Measurements from ENCODE around the gene SH3GL1.

Gene SH3GL1

GRCh38 chr19:4373601-4374497 is 26.5 kb downstream of the SH3GL1 start:
- no peak overlapping the region for H2AFZ ChIP-seq (ENCODE audit: low read depth, low read length)
- H3K18ac ChIP-seq (ENCODE audit: low read depth in 1 of 2, low read length in 2 of 2), result peak overlapping the region; percentile 89 to 91
- WGBS, result 77% methylated on average over 25 of the region's 25 CpGs
- no peak overlapping the region for H3K4me2 ChIP-seq (ENCODE audit: low read length, poor library complexity, severe bottlenecking)
- H2BK5ac ChIP-seq (ENCODE audit: low read depth, low read length, poor library complexity, severe bottlenecking), result no peak overlapping the region
- peak overlapping the region in 1 of 2 experiments; percentile 62 for H3K4me3 ChIP-seq (ENCODE audit: insufficient read depth in 1 of 2, low read depth in 1 of 2, low read length in 2 of 2)
- peak overlapping the region; percentile 84 to 95 for H2BK12ac ChIP-seq (ENCODE audit: low read length in 2 of 2)
- peak overlapping the region; percentile 57 to 80 for H3K4ac ChIP-seq (ENCODE audit: low read depth in 1 of 2, low read length in 2 of 2)
- H3K36me3 ChIP-seq (ENCODE audit: control insufficient read depth in 1 of 2, insufficient read depth in 2 of 2, low read depth in 1 of 2, low read length in 2 of 2), result peaks cover 8 to 47% of the 10 kb centered on the region in 2 experiments
- peak overlapping the region; percentile 88 for H3K9ac ChIP-seq (ENCODE audit: low read length)
- H2AK5ac ChIP-seq (ENCODE audit: low read length, severe bottlenecking), result peak overlapping the region; percentile 37
- H4K8ac ChIP-seq (ENCODE audit: low read length), result peak overlapping the region; percentile 89
- peaks cover 26% of the 10 kb centered on the region for H3K79me1 ChIP-seq (replicated peaks; ENCODE audit: low read length, poor library complexity, severe bottlenecking)
- peak overlapping the region; percentile 85 for H4K91ac ChIP-seq (ENCODE audit: low read length)
- peak overlapping the region; percentile 86 for H3K27ac ChIP-seq (ENCODE audit: low read length, poor library complexity, severe bottlenecking)
- peak overlapping the region; percentile 43 to 46 for H3K23ac ChIP-seq (ENCODE audit: low read length in 2 of 2)
- H2BK120ac ChIP-seq (ENCODE audit: low read depth, low read length), result peak overlapping the region; percentile 24
- H2BK15ac ChIP-seq (ENCODE audit: low read depth, poor library complexity, severe bottlenecking), result peak overlapping the region; percentile 84
- DNase-seq, result peak; percentile 61
- no peaks in the 10 kb centered on the region for H3K27me3 ChIP-seq (ENCODE audit: control insufficient read depth in 1 of 2, insufficient read depth in 1 of 2, low read length in 2 of 2)
- H3K4me1 ChIP-seq (ENCODE audit: control insufficient read depth, insufficient read depth, low read depth, low read length), result peaks cover 95% of the 10 kb centered on the region
- peak overlapping the region in 1 of 2 experiments; percentile 60 for H3K14ac ChIP-seq (ENCODE audit: low read length in 2 of 2)
- no peaks in the 10 kb centered on the region for H3K9me3 ChIP-seq (ENCODE audit: control insufficient read depth, low read length)

DNA sequence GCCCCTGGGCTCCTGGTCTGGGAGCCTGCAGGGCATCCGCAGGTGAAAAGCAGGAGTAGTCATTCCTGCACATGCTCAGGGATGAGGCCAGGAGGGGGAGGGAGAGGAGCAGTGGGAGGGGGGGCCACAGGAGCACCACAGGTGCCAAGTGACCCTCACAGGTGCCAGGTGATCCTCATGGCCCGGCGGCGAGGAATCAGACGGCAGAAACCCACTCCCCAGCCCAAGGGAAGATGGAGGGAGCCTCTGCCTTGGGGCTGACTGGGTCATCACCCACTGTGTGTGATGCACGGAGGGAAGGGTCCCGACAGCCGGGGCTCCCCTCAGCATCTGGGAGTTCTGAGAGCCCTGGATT is 27.4 kb downstream of the SH3GL1 start:
- no peak for DNase-seq
- Histone ChIP-seq H3K9me3 (ENCODE audit: control insufficient read depth, low read length) (no peaks in the 10 kb centered on the region), H2BK12ac (ENCODE audit: low read length in 2 of 2) (peak overlapping the region in 1 of 2 experiments; percentile 13), H2AK5ac (ENCODE audit: low read length, severe bottlenecking) (peak overlapping the region; percentile 41), H3K18ac (ENCODE audit: low read depth in 1 of 2, low read length in 2 of 2) (no peak overlapping the region), H3K4me1 (ENCODE audit: control insufficient read depth, insufficient read depth, low read depth, low read length) (peaks cover 97% of the 10 kb centered on the region), H3K4me3 (ENCODE audit: insufficient read depth in 1 of 2, low read depth in 1 of 2, low read length in 2 of 2) (no peak overlapping the region), H2BK5ac (ENCODE audit: low read depth, low read length, poor library complexity, severe bottlenecking) (no peak overlapping the region), H3K79me1 (replicated peaks; ENCODE audit: low read length, poor library complexity, severe bottlenecking) (peaks cover 28% of the 10 kb centered on the region), H3K27ac (ENCODE audit: low read length, poor library complexity, severe bottlenecking) (no peak overlapping the region), H3K23ac (ENCODE audit: low read length in 2 of 2) (no peak overlapping the region), H4K8ac (ENCODE audit: low read length) (no peak overlapping the region), H3K36me3 (ENCODE audit: control insufficient read depth in 1 of 2, insufficient read depth in 2 of 2, low read depth in 1 of 2, low read length in 2 of 2) (peaks cover 10 to 46% of the 10 kb centered on the region in 2 experiments), H2BK120ac (ENCODE audit: low read depth, low read length) (no peak overlapping the region), H2AFZ (ENCODE audit: low read depth, low read length) (no peak overlapping the region), H3K27me3 (ENCODE audit: control insufficient read depth in 1 of 2, insufficient read depth in 1 of 2, low read length in 2 of 2) (no peaks in the 10 kb centered on the region), H4K91ac (ENCODE audit: low read length) (peak overlapping the region; percentile 7), H3K4me2 (ENCODE audit: low read length, poor library complexity, severe bottlenecking) (no peak overlapping the region), H3K14ac (ENCODE audit: low read length in 2 of 2) (no peak overlapping the region), H3K9ac (ENCODE audit: low read length) (peak overlapping the region; percentile 88), H2BK15ac (ENCODE audit: low read depth, poor library complexity, severe bottlenecking) (peak overlapping the region; percentile 53), H3K4ac (ENCODE audit: low read depth in 1 of 2, low read length in 2 of 2) (no peak overlapping the region)
- WGBS, result 97% methylated on average over 8 of the region's 8 CpGs

DNA sequence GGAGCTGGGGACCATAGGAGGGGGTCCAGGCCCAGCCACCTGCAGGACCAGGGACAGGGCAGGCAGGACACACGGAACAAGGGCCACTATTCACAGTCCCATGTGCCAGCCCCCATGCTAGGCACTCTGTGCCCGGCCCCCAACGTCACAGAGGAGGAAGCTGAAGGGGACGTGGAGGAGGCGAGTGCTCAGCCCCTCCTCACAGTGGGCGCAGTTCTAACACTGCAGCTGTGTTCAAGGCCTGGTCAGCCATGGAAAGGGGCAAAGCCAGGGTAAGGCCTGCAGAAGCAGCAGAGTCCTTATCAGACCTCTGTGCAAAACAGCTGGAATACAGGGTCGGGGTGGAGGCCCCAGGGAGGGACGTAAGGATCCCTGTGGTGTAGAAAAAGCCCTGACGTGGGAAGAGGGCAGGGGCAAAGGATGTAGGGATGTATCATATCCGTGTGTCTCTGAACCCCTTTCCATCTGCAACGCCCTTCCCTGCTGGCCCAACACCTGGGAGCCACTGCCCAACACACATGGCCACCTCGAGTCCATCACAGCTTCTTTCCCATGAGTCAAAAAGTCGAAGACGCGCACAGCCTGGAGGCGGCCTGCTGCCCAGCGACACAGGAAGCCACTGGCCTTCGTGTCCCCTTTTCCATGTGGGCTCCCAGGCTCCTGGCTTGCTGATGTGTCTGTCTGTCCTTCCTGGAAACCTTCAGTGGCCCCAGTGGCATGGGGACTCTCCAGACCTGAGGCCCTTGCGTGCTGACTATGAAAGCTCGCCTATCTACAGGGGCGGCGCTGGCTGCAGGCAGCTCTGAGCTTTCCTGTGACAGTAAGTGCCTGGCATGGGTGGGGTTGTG is 28.0 kb downstream of the SH3GL1 start:
- H4K8ac ChIP-seq (ENCODE audit: low read length), result no peak overlapping the region
- H2BK15ac ChIP-seq (ENCODE audit: low read depth, poor library complexity, severe bottlenecking), result peak overlapping the region; percentile 53
- no peak overlapping the region for H2BK5ac ChIP-seq (ENCODE audit: low read depth, low read length, poor library complexity, severe bottlenecking)
- no peak overlapping the region for H2AFZ ChIP-seq (ENCODE audit: low read depth, low read length)
- H4K91ac ChIP-seq (ENCODE audit: low read length), result peak overlapping the region; percentile 9
- peak overlapping the region in 1 of 2 experiments; percentile 11 for H3K18ac ChIP-seq (ENCODE audit: low read depth in 1 of 2, low read length in 2 of 2)
- no peak overlapping the region for H2BK12ac ChIP-seq (ENCODE audit: low read length in 2 of 2)
- no peak overlapping the region for H3K27ac ChIP-seq (ENCODE audit: low read length, poor library complexity, severe bottlenecking)
- H3K23ac ChIP-seq (ENCODE audit: low read length in 2 of 2), result no peak overlapping the region
- DNase-seq, result no peak
- H3K4me1 ChIP-seq (ENCODE audit: control insufficient read depth, insufficient read depth, low read depth, low read length), result peaks cover 96% of the 10 kb centered on the region
- peak overlapping the region in 1 of 2 experiments; percentile 7 for H3K14ac ChIP-seq (ENCODE audit: low read length in 2 of 2)
- H3K9ac ChIP-seq (ENCODE audit: low read length), result peak overlapping the region; percentile 88
- 98% methylated on average over 22 of the region's 22 CpGs for WGBS
- no peak overlapping the region for H3K4me3 ChIP-seq (ENCODE audit: insufficient read depth in 1 of 2, low read depth in 1 of 2, low read length in 2 of 2)
- H3K4me2 ChIP-seq (ENCODE audit: low read length, poor library complexity, severe bottlenecking), result no peak overlapping the region
- H3K79me1 ChIP-seq (replicated peaks; ENCODE audit: low read length, poor library complexity, severe bottlenecking), result peaks cover 31% of the 10 kb centered on the region
- no peaks in the 10 kb centered on the region for H3K27me3 ChIP-seq (ENCODE audit: control insufficient read depth in 1 of 2, insufficient read depth in 1 of 2, low read length in 2 of 2)
- H3K4ac ChIP-seq (ENCODE audit: low read depth in 1 of 2, low read length in 2 of 2), result no peak overlapping the region
- no peaks in the 10 kb centered on the region for H3K9me3 ChIP-seq (ENCODE audit: control insufficient read depth, low read length)
- H2BK120ac ChIP-seq (ENCODE audit: low read depth, low read length), result no peak overlapping the region
- H3K36me3 ChIP-seq (ENCODE audit: control insufficient read depth in 1 of 2, insufficient read depth in 2 of 2, low read depth in 1 of 2, low read length in 2 of 2), result peaks cover 16 to 46% of the 10 kb centered on the region in 2 experiments
- H2AK5ac ChIP-seq (ENCODE audit: low read length, severe bottlenecking), result peak overlapping the region; percentile 41

Data from mesenchymal stem cell (in vitro differentiated cells and primary cell).